Forelimb muscle (tissue), 1 donor: ENCODE results near the gene DYNLT4. TPM values are rescaled to one million over a fixed set of nuclear protein-coding genes. Genes with fewer than 3 reads are reported as not detected.
"Not testable (repeated sequence)": the region's sequence is repeated elsewhere in the genome, so short reads cannot be mapped to it uniquely, and the experiment has no call there.

ENCODE experiments used
- DNase-seq: peaks from one replicate; pipeline ENCODE4 v3.0.0-alpha.2; 2013; ENCODE audit warnings: low read depth
- polyA plus RNA-seq: library from polyadenylated mRNA; unstranded; fragments of 120-200 nt; gene quantifications from one replicate; pipeline ENCODE4 v1.2.1, GENCODE V29; 2013; ENCODE audit not compliant: insufficient read length

The DYNLT4 gene
- 0.24 TPM for polyA plus RNA-seq

GRCh38 chr1:44806704-44807363 is at the start of gene DYNLT4:
DYNLT4 (minus strand) TSS chr1:44807351; CDS start chr1:44806668, 683 bp downstream.
- DNase-seq = no peak

- no peak for DNase-seq
These were observed 48.6 kb upstream of the DYNLT4 start for GRCh38 chr1:44855742-44856141.

GRCh38 chr1:44854970-44855369 is 47.8 kb upstream of the DYNLT4 start:
- no peak for DNase-seq

GRCh38 chr1:44853201-44853600 is 46.0 kb upstream of the DYNLT4 start:
- DNase-seq = no peak

GRCh38 chr1:44851308-44851707 is 44.2 kb upstream of the DYNLT4 start:
- DNase-seq = no peak

- no peak for DNase-seq
These were observed 42.5 kb upstream of the DYNLT4 start for GRCh38 chr1:44849575-44850132.

- no peak for DNase-seq
These were observed 41.5 kb upstream of the DYNLT4 start for GRCh38 chr1:44848456-44849181.

- DNase-seq = no peak
These were observed 40.7 kb upstream of the DYNLT4 start for GRCh38 chr1:44847845-44848244.

- no peak for DNase-seq
These were observed 39.8 kb upstream of the DYNLT4 start for GRCh38 chr1:44846985-44847384.

GRCh38 chr1:44842862-44843655 is 35.9 kb upstream of the DYNLT4 start, which contains the start of gene PTCH2:
PTCH2 (minus strand) TSS chr1:44843253; CDS start chr1:44842932, 321 bp downstream.
- DNase-seq = no peak

GRCh38 chr1:44842486-44842861 is 35.3 kb upstream of the DYNLT4 start:
- no peak for DNase-seq

- peak; percentile 34 for DNase-seq
These were observed 32.4 kb upstream of the DYNLT4 start for GRCh38 chr1:44839576-44839975.

GRCh38 chr1:44838294-44838693 is 31.1 kb upstream of the DYNLT4 start:
- DNase-seq = not testable (repeated sequence)

- DNase-seq = peak; percentile 59
These were observed 28.9 kb upstream of the DYNLT4 start for GRCh38 chr1:44835738-44836675.

GRCh38 chr1:44834328-44834727 is 27.2 kb upstream of the DYNLT4 start:
- no peak for DNase-seq

GRCh38 chr1:44832056-44832705 is 25.0 kb upstream of the DYNLT4 start:
- DNase-seq = no peak

- no peak for DNase-seq
These were observed 24.4 kb upstream of the DYNLT4 start for GRCh38 chr1:44831516-44831915.

GRCh38 chr1:44830900-44831304 is 23.8 kb upstream of the DYNLT4 start:
- no peak for DNase-seq

GRCh38 chr1:44829506-44830384 is 22.6 kb upstream of the DYNLT4 start:
- DNase-seq = no peak
